GM12875 (cell line): ENCODE data around the gene COL8A2.

ENCODE experiments used
- H3K4me3 ChIP-seq: one replicate; pipeline ENCODE4 v1.5.1; 2011; ENCODE audit warnings: low read depth, low read length, control low read depth
- CTCF ChIP-seq: IDR thresholded peaks from 2 replicates; pipeline ENCODE4 v1.5.1; 2011; ENCODE audit warnings: low read depth, mild to moderate bottlenecking, control low read depth, inconsistent platforms, low read length, moderate library complexity, borderline replicate concordance; ENCODE audit not compliant: insufficient read depth

Gene COL8A2

GRCh38 chr1:36166938-36167905 lies 42.2 kb upstream of the COL8A2 start:
- no peak for TF ChIP-seq CTCF
- no peak overlapping the region for H3K4me3 ChIP-seq

GRCh38 chr1:36166136-36166535 lies 41.1 kb upstream of the COL8A2 start:
- no peak for TF ChIP-seq CTCF
- no peak overlapping the region for H3K4me3 ChIP-seq

- no peak overlapping the region for H3K4me3 ChIP-seq
- TF ChIP-seq CTCF, result no peak
Observed at GRCh38 chr1:36165145-36165544, 40.1 kb upstream of the COL8A2 start.

- H3K4me3 ChIP-seq, result no peak overlapping the region
- TF ChIP-seq CTCF, result no peak
Observed at GRCh38 chr1:36164361-36164760, 39.3 kb upstream of the COL8A2 start.

- TF ChIP-seq CTCF, result no peak
Observed at GRCh38 chr1:36163426-36163825, 38.4 kb upstream of the COL8A2 start.

GRCh38 chr1:36162680-36163239 lies 37.7 kb upstream of the COL8A2 start:
- H3K4me3 ChIP-seq, result no peak overlapping the region
- no peak for TF ChIP-seq CTCF

More at GRCh38 chr1:36163426-36163825, 38.4 kb upstream of the COL8A2 start:
- H3K4me3 ChIP-seq, result no peak overlapping the region
